GM19238 (cell line): ENCODE results near the gene SPRED2.

Source experiments
- DNase-seq: peaks from one replicate; pipeline ENCODE4 v3.0.0; 2011; ENCODE audit warnings: low spot score; ENCODE audit not compliant: insufficient read length

SPRED2 gene

DNA sequence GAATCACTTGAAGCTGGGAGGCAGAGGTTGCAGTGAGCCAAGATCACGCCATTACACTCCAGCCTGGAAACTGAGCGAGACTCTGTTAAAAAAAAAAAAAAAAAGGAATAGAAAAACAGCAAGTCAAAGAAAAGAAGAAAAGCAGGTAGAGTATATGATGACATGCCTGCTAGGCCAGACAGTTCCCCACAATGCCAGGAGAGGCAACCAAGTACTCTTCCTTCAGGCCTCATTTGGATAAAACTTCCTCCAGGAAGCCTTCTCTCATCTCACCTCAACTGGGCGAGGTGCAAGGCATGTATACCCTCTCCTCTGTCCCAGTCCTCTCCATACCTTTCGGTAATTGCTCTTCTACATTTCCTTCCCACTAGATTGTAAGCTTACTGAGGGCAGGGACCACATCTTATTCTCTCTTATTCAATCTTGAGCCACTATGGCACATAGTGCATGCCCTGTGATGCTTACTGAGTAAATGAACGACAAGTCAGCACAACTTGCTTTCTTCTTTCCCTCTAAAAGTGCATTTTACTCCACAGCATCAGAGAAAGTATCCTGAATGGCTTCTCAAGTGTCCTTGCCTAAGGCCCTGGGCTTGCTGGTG is 10.1 kb upstream of the SPRED2 start:
- DNase-seq: no peak

DNA sequence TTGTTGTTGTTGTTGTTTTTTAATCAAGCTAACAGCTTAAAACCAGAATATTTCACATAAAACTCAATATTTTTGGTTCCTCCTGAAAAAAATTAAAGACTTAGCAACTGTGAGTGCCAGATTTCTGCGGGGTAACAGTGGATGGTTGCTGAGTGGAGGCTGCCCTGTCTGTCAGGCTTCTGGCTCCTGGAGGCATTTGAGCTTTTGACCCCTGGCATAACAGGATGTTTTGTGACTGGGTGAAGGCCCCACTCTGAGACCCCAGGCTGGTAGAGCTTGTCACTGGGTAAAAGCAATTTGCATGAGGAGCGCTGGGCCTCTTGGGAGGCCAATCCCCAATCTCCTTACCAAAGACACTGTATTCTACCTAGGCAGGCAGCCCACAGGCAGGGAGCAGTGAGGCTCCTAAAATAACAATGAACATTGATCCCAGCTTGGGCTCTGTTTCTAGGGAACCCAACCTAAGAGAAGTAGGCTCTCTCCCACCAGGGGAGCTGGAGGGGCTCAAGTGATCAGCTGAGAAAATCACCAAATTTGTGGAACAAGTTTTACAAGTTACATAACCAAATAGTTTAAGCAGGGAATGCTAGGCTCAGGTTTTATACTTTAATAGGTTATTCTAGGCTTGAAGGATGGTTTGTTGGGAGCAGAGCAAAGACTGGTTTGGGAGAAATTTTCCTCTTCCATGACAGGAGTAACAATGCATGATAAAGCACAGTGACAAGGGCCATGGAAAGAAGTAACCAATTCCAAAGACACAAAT is 5.9 kb upstream of the SPRED2 start:
- DNase-seq: no peak

DNA sequence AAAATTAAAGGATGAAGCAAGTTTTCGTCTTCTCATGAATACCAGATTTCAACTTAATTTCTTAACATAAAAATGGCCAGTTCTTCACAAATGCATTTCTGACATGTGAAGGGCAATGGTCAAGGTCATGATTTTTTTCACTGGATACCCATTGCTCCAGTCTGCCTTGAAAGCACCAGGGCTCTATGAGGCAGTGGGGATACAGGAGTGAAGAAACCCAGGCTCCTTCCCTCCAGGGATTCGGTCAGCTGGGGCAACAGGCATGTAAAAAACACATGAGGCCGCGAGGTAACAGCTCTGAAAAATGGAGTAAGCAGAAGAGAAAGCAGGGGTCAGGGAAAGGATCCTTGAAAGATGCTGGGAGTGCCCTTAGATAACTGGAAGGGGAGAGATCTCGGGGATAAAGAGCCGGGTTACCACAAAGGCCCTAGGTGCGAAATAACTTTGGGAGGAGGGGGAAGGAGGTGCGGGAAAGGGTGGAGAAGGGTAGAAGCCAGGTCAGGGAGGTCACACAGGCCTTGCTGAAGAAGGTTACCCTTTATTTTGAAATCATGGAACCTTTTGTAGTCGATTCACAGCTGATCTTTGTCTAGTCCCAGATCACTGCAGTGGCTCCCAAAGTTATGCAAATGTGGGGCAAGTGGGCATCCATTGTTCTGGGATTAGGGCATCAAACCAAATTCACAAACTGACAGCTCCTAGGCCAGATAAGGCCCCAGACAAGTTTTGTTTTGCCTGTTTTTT is 5.2 kb upstream of the SPRED2 start:
- no peak for DNase-seq

DNA sequence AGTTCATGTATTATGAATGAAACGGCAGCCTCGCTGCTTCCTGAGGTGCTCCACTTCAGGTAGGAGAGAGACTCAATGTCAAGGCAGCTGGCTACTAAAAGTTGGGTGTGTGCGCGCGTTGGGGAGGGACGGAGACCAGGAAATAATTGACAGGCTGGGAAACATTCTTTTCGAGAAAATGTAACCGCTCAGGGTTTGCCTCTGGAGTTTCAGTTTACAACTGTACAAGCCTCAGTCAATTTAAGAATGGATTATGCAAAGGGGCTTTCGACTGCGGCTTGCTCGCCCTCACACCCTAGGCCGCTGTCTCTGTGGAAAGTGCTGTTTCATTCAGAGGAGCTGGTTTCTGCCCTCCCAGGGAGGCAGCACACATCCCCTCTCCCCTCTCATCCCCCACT is 4.4 kb upstream of the SPRED2 start:
- DNase-seq: peak; percentile 87

DNA sequence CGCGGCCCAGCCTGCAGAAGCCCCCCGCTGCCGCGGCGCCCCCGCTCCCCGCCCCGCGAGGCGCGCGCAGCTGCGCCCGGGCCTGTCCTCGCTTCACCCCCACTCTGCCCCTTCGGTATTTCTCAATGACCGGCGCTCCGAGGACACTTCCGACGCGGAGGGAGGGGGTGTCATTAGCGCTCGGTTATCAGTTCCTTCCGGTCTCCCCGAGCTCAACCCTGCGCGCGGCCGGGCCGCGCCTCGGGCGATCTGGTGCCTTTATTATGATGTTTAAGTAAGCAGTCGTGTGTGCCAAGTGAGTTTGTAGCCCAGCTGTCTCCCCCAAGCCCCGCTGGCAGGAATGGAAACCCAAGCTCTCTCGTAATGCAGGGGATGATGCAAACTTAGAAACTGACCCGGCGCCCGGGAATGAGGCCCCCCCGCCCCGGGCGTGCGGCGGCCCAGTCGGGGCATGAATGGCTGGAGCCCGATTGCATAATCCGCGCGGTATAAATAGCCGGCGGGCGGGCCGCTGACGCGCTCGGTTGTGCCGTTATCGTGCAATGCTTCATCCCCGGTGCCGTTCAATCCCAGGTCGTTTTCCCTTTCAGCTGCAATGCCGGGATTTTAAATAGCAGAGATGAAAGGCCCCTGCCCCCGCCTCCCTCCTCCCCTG is 3.9 kb upstream of the SPRED2 start:
- peak; percentile 36 for DNase-seq

DNA sequence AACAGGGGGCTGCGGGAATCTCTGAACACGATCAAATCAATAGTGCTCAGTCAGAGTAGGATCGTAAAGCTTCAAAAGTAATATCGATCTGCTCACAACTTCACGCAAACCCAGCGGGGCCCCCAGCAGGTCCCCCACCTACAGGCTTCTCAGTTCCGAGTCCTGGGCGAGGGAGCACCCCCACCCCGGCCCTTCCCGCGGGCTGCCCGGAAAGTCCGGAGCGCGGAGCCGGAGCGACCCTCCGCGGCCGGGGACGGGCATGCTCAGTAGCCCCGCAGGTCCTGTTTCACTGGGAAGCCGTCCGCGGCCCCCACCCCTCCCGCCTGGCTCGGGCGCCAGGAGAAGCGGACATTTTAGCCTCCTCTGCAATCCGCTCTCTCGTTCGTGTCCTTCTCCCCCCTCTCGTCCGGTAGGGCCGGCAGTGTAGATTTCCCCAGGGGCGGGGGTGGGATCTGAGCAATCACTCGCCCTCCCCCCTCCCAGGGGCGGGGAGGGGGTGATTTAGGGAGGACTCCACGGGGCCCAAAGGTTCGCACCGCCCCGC is 3.3 kb upstream of the SPRED2 start:
- peak; percentile 74 for DNase-seq

DNA sequence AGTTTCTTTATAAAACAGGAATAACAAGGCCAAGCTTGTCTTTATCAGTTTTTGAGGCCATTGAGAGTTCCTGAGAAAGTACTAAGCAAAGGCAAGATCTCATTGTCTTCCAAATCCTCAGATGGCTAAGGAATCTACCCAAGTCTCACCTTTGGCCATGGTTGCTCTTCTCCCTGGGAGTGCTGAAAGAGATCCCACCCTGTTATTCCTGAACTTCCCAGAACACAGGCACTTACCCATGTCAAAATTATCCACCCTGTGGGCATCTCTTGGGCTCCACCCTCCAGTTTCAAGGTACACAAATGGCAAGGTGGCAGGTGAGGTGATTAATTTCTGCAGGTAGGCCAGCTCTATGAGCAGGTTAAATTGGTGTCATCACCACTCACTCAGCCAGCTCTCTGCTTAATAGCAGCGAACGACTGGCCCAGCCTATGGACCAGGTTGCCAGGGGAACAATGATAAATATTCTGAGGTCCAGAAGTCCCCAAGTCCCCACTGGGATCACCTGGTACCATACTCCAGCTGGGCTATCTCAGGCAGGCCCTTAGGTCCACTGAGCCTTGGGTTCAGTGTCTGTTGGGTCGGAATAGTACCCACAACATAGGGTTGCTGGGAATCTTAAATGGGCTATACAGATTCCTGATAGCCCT is 2.3 kb upstream of the SPRED2 start:
- no peak for DNase-seq

DNA sequence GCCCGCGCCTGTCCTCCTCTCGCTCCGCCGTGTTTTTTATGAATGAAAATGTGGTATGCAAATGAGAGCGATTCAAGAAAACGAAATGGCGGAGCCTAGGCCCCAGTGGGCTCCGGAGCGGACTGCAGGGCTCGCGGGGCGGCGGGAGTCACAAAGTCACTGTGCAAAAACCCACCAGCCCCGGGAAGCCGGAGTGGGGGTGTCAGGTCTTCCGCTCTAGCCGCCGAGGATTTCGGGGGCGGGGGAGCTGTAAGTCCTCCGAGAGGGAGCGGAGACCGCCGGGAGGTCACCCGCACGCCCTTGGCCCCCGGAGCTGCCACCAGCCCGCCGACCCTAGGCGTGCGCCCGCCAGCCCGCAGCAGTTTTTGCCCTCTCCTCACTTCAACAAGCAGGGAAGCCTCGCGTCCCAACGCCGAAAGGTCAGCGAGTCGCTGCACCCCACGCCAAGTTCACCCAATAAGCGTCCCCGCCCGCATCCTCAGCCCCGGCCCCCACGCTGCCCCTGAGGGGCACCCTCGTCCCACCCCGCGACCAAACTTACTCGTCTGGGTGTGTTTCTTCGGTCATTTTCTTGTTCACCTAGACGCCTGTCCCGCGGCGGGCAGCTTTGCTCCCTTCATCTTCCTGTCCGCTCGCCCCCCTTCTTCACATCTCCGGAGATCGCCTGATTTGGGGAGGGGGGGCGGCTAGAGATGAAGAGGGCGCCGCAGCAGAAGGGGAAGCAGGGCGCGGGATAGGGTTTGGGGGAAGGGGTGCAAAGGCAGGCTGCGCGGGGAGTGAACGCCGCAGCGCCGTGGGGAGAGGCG is 775 bp downstream of the SPRED2 start:
- DNase-seq: peak; percentile 53

DNA sequence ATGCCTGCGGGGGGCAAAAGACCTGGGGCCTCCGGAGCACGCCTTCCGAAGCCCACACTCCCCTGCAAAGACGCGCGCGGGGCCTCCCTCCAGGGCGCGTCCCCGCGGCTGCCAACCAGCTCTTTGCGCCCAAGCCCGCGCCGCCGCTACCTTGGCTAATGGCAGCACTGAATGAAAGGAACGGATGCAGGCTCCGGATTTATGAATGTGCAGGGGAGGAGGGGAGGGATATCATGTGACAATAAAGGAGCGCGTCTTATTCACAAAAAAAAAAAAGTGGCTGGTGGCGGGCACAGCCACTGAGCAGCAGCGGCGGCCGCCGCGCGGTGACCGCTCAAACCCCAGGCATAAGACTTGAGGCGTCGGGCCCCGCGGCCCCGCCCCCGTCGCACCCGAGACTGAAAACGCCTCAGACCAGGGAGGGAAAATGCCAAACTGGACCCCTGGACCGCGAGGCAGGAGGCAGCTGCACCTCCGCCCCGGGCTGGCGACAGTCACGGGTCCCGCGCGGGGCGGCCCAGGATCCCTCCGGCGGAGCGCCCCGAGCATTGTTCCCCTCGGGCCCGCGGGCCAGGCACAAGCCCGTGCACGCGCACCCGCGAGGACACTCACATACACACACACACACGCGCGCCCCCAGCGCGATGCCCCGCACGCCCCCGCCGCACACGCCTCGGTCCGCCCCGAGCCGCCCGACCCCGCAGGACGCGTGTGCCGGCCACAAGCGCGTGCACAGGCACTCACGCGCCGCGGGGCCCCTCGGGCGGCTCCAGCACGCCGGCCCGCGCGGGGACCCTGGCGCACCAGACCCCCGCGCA is 1.6 kb downstream of the SPRED2 start:
- DNase-seq: peak; percentile 16

DNA sequence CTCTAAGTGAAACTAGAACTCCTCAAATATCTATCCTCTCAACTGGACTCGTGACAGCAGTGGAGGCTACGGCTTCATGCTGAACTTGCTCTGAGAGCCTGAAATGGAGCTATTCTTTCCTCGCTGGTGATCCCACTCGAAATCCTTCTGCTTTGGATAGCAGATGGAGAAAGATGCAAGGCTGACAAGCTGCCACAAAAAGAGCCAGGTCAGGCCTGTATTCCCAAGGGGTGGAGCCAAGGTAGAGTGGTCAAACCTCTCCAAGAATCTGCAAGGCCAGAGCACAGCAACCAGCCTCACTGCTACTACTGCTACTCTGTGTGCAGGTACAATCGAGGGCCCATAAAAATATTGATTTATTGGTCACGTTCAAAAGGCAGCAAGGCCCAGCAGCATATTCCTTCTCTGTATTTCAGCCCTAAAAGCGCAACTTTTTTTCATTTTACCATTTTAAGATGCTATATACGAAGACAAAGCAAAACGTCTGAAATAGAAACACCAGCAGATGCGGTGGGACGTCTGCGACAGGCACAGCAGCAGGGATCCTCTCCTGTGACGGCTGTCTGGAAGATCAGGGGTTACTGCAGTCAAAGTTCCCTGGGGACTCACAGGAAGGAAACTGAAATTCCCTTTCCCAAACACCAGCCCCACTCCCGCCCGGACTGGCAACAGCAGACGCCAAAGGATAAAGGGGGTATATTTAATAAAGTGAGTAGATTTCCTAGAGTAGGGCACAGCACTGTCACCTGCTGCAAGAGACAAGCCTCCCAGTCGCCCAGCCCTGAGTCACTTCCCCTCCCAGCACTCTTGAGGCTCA is 2.4 kb downstream of the SPRED2 start:
- DNase-seq: no peak

DNA sequence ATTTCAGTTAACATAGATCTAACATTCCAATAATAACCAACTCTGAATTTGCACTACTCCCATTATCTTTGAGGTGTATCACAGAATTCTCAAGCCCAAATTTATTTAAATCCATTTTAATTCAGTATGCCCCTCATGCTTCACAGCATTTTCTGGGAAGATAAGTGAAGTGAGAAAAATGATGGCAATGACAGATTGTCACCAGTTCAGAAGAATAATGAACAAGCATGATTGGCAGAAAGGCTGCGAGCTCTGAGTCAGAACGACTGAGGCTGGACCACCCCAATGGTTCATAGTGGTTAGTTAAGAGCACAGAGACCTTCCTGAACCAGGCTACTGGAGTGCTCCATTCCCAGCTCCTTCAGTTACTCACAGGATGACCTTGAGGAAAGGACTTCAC is 4.9 kb downstream of the SPRED2 start:
- DNase-seq: no peak

DNA sequence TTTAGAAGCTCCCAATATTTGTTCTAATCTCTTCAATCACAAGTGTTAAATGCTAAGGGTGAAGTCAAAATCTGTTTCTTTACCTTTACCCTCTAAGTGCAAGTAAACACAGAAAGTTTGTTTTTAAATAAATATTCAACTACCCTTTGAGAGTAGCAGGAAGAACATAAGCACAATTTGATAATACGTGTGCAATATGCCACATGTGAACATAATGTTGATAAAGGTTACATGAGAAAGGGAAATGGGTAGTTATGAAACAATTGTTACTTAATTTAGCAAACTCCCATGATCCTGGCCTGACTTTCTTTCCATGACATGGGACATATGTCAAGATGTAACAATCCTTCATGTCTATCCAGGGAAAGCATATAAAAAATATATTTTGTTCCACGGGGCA is 7.1 kb downstream of the SPRED2 start:
- no peak for DNase-seq

DNA sequence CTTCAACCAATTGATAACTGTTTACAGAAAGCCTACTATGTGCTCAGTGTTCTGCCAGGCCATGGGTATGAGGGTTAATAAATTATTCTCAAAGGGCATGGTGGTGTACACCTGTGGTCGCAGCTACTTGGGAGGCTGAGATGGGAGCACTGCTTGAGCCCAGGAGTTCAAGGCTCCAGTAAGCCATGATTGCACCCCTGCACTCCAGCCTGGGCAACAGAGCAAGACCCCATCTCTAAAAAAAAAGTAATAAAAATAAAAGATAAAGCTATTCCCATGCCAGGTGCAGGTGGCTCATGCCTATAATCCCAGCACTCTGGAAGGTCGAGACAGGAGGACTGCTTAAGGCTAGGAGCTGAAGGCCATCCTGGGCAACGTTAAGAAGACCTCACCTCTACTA is 8.0 kb downstream of the SPRED2 start:
- no peak for DNase-seq

DNA sequence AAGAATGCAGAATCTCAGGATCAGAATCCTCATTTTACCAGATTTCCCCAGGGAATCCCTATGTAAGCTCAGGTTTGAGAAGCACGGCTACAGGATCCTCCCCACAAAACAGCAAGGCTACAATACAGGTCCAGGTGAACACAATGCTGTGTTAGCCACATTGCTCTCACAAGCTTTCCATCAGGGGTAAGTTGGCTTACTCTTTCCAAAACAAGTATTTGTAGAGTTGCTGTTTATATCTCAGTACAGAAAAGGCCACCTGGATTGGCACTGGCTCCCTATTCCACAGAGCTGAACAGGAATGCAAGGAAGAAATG is 11.0 kb downstream of the SPRED2 start:
- no peak for DNase-seq

DNA sequence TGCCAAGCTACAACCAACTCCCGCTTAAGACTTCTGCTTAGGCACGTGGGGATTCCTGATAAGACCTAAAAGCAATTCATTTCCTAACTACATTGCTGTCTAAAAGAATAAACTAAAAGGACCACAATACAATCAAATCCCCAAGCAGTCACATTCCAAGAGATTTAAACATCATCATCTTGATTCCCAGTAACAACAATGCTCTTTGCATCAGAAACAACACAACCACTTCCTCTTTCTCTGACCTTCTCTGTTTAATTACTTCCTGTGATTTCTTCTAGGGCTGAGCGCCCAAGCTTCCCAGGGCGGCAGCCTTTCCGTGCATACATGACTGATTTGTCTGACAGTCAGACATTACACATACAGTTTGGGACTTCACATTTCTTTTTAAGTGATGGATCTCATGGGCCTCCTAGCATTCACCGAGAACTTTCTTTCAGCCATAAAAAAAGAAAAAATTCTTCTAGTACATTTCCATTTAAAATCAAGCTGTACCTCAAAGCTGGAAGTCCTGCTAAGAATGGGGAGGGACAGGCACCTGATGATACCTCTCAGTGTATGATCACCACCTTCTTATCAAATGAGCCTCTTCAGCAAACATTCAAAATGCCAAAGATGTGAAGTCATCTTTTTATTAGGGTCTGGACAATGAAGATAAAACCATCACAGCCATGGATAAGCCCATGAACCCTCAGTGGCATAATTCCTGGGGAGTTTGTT is 11.5 kb downstream of the SPRED2 start:
- no peak for DNase-seq

DNA sequence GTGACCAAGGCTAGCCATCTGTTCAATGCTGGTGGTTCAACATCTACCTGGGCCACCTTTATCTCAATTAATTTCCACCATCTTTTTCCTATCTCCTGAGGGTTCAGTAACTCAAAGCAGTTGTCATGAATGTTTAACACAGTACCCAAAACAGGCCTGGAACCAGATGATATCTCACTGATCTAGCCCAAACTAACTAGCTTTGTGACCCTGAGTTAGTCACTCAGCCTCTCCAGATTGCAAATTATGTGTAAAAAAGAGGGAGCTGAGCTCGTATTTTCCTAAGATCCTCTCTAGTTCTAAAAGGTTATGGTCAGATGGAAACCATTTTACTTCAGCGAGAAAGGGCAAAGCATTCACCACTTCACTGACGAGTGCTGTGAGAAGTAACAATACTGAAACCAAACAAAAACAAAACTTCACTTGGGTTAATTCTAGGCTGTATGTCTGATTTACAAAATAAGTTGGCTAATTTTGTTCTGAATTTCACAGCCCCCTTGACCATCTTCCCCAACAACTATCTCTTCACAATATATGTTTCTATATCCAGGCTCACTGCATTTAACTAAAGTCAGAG is 14.8 kb downstream of the SPRED2 start:
- DNase-seq: no peak

DNA sequence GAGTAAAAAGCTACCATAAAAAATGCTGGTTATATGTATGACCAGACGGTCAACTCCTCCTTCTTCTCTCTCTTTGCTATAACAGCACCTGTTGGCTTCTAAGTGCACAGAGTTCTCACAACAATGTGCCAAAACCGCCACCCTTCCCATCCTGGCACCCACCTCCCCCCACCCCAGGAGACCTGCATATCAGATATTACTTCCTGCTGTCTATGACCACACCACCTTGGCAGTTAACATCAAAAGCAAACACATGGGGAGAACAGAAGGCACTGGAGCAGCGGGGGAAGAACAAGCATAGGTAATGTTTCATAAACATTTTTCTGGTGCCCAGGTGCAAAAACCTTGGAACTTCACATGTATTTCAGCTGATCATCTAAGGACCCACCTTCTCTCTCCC is 15.5 kb downstream of the SPRED2 start:
- no peak for DNase-seq

DNA sequence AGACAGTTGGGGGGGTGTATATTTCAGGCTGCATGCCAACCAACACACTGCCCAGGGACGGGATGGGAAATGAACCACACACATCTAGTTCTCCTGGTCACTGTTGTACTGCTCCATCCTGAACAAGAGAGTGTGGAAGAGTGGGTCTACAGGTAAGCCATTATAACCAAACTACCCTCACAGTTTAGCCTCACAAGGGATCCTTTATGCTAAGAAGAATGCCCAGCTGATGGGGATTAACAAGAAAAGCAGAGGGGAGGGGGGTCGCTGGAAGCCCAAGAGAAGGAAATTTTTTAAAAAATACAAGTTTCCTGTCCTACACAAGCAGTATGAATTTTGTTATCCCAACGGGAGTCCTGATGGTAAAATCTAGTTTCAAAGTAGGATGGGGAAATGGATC is 16.1 kb downstream of the SPRED2 start:
- DNase-seq: no peak
